ENCODE results near the gene LHFPL4. TPM values are rescaled to one million over a fixed set of nuclear protein-coding genes. Genes with fewer than 3 reads are reported as not detected.

The LHFPL4 gene
- total and polyA plus RNA-seq, 2 of the 13 experiments (the other 11 are each of a cell fraction or from before 2014, with no cell fraction given): 0.02 to 0.03 TPM

DNA sequence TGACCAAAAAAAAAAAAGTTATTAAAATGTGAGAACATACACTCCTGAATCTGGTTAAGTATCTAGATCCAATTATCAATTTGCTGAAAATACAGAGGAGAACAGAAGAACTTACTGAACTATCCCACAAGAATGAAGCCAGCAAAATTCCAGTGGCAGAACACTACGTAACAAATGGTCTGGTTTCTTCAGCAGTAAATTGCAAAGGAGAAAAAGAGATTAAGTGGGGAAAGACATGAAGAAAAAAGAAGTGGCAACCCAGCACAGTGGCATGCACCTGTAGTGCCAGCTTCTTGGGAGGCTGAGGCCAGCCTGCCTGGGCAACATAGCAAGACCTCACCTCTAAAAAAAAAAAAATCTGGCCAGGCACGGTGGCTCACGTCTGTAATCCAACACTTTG lies 62.1 kb downstream of the LHFPL4 start:
- Histone ChIP-seq H3K4me2 (ENCODE audit: low read depth, low read length) (no peak overlapping the region), H3K4me3 (replicated peaks in 1 of 3; ENCODE audit: insufficient read depth in 1 of 3, low read depth in 2 of 3, low read length in 3 of 3) (no peak overlapping the region), H3K9ac (ENCODE audit: insufficient read depth, low read depth, low read length) (no peak overlapping the region), H4K20me1 (ENCODE audit: insufficient read depth, low read length) (no peaks in the 10 kb centered on the region), H3K27ac (ENCODE audit: extremely low read length, insufficient read depth, low read length) (no peak overlapping the region), H2AFZ (ENCODE audit: low read length) (no peak overlapping the region), H3K9me3 (ENCODE audit: low read length) (peaks cover 10% of the 10 kb centered on the region; the same call in 1 of the 2 replicates), H3K79me2 (ENCODE audit: insufficient read depth, low read length) (no peaks in the 10 kb centered on the region), H3K4me1 (ENCODE audit: insufficient read depth, low read length) (no peaks in the 10 kb centered on the region), H3K27me3 (ENCODE audit: control insufficient read depth in 1 of 2, insufficient read depth in 2 of 2, low read length in 2 of 2) (no peaks in the 10 kb centered on the region), H3K36me3 (replicated peaks in 1 of 2; ENCODE audit: control insufficient read depth in 1 of 2, insufficient read depth in 2 of 2, low read length in 2 of 2) (no peaks in the 10 kb centered on the region)
- FAIRE-seq (no peak), DNase-seq (ENCODE audit: low spot score) (no peak), ATAC-seq (no peak)
- TF ChIP-seq ZBTB8A (CRISPR knock-in tag; IDR thresholded peaks at IDR 0.05; ENCODE audit: borderline replicate concordance, low read depth): no peak
- TF ChIP-seq ZNF235 (CRISPR knock-in tag; IDR thresholded peaks at IDR 0.05; ENCODE audit: borderline replicate concordance): no peak
- no peak for TF ChIP-seq ZNF614 (CRISPR knock-in tag; IDR thresholded peaks at IDR 0.05; ENCODE audit: borderline replicate concordance)
- TF ChIP-seq DRAP1 (CRISPR knock-in tag; IDR thresholded peaks at IDR 0.05): no peak
- TF ChIP-seq ZNF136 (CRISPR knock-in tag; IDR thresholded peaks at IDR 0.05; ENCODE audit: low read depth): no peak
- no peak for TF ChIP-seq NFKBIZ (CRISPR knock-in tag; IDR thresholded peaks at IDR 0.05)
- TF ChIP-seq HMGA1 (CRISPR knock-in tag; conservative IDR thresholded peaks at IDR 0.05): no peak
- no peak for TF ChIP-seq MYC (CRISPR knock-in tag; IDR thresholded peaks at IDR 0.05; ENCODE audit: borderline replicate concordance)
- TF ChIP-seq ZNF883 (CRISPR knock-in tag; IDR thresholded peaks at IDR 0.05; ENCODE audit: not compliant biosample characterization): no peak
- TF ChIP-seq ZNF776 (CRISPR knock-in tag; IDR thresholded peaks at IDR 0.05): no peak
- no peak for TF ChIP-seq ZNF660 (CRISPR knock-in tag; IDR thresholded peaks at IDR 0.05; ENCODE audit: borderline replicate concordance, low read depth)
- TF ChIP-seq ZFP36L2 (CRISPR knock-in tag; IDR thresholded peaks at IDR 0.05): no peak
- TF ChIP-seq, protein P1, sequence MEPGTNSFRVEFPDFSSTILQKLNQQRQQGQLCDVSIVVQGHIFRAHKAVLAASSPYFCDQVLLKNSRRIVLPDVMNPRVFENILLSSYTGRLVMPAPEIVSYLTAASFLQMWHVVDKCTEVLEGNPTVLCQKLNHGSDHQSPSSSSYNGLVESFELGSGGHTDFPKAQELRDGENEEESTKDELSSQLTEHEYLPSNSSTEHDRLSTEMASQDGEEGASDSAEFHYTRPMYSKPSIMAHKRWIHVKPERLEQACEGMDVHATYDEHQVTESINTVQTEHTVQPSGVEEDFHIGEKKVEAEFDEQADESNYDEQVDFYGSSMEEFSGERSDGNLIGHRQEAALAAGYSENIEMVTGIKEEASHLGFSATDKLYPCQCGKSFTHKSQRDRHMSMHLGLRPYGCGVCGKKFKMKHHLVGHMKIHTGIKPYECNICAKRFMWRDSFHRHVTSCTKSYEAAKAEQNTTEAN (CRISPR knock-in tag; conservative IDR thresholded peaks at IDR 0.05): no peak
- TF ChIP-seq HOXA9 (CRISPR knock-in tag; IDR thresholded peaks at IDR 0.05; ENCODE audit: borderline replicate concordance): no peak
- TF ChIP-seq ZNF563 (CRISPR knock-in tag; IDR thresholded peaks at IDR 0.05): no peak
- no peak for TF ChIP-seq ZNF556 (CRISPR knock-in tag; IDR thresholded peaks at IDR 0.05; ENCODE audit: borderline replicate concordance)
- TF ChIP-seq, protein P2, sequence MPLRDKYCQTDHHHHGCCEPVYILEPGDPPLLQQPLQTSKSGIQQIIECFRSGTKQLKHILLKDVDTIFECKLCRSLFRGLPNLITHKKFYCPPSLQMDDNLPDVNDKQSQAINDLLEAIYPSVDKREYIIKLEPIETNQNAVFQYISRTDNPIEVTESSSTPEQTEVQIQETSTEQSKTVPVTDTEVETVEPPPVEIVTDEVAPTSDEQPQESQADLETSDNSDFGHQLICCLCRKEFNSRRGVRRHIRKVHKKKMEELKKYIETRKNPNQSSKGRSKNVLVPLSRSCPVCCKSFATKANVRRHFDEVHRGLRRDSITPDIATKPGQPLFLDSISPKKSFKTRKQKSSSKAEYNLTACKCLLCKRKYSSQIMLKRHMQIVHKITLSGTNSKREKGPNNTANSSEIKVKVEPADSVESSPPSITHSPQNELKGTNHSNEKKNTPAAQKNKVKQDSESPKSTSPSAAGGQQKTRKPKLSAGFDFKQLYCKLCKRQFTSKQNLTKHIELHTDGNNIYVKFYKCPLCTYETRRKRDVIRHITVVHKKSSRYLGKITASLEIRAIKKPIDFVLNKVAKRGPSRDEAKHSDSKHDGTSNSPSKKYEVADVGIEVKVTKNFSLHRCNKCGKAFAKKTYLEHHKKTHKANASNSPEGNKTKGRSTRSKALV (CRISPR knock-in tag; IDR thresholded peaks at IDR 0.05): no peak
- BruUV-seq (replicated peaks): no TSS peak
- intact Hi-C loops (cut with micrococcal nuclease; ENCODE audit: unreplicated experiment) (no loop called here), in situ Hi-C loops (cut with HindIII; ENCODE audit: extremely low pct_ligation_motif_present, low pct_unique_long_range_greater_than_20kb) (no loop called here)
- POLR2A ChIA-PET: no interaction called here
- WGBS (ENCODE audit: low lambda C conversion rate): 90% methylated on average over 3 of the region's 3 CpGs
- CTCF ChIA-PET (ENCODE audit: low intra/inter-chr PET ratio, low total read pairs): no interaction called here

Data from HepG2 (cell line).